Retinal pigment epithelial cell (primary cell): Measurements from ENCODE around the gene CACNB1.
"Not testable (repeated sequence)": the region's sequence is repeated elsewhere in the genome, so short reads cannot be mapped to it uniquely, and the experiment has no call there.

Experiments used
- DNase-seq: peaks from one replicate; pipeline ENCODE4 v3.0.0-alpha.2; 2010; ENCODE audit warnings: low read depth
- H3K4me3 ChIP-seq: 2 replicates; pipeline ENCODE4 v1.5.1; 2011; ENCODE audit warnings: mild to moderate bottlenecking, low read length, control low read depth, moderate library complexity
- CTCF ChIP-seq: conservative IDR thresholded peaks from 2 replicates; pipeline ENCODE4 v1.5.1; 2011; ENCODE audit warnings: low read depth, low read length, control low read depth, inconsistent platforms

The CACNB1 gene

GRCh38 chr17:39131616-39132015 is 65.9 kb downstream of the CACNB1 start:
- no peak for DNase-seq
- no peak for TF ChIP-seq CTCF
- no peak overlapping the region for H3K4me3 ChIP-seq

GRCh38 chr17:39130205-39130604 is 67.3 kb downstream of the CACNB1 start:
- TF ChIP-seq CTCF: no peak
- no peak overlapping the region for H3K4me3 ChIP-seq
- no peak for DNase-seq

GRCh38 chr17:39129544-39129943 is 67.9 kb downstream of the CACNB1 start:
- DNase-seq, H3K4me3 ChIP-seq: not testable (repeated sequence)

GRCh38 chr17:39126436-39126835 is 71.0 kb downstream of the CACNB1 start:
- no peak overlapping the region for H3K4me3 ChIP-seq
- no peak for DNase-seq
- TF ChIP-seq CTCF: no peak

GRCh38 chr17:39125143-39125875 is 72.2 kb downstream of the CACNB1 start:
- H3K4me3 ChIP-seq: no peak overlapping the region
- TF ChIP-seq CTCF: no peak
- no peak for DNase-seq

- DNase-seq: no peak
- H3K4me3 ChIP-seq: no peak overlapping the region
- no peak for TF ChIP-seq CTCF
Observed at GRCh38 chr17:39123627-39124026, 73.8 kb downstream of the CACNB1 start.
